ENCODE results near the gene TAOK1.

Gene TAOK1

GRCh38 chr17:29572691-29573557, 182.8 kb downstream of the TAOK1 start:
- peak; percentile 81 for DNase-seq

GRCh38 chr17:29573558-29573869, 183.4 kb downstream of the TAOK1 start:
- peak; percentile 29 for DNase-seq

- DNase-seq: peak; percentile 28
Measured at GRCh38 chr17:29573871-29574731, 183.9 kb downstream of the TAOK1 start.

GRCh38 chr17:29574732-29575510, 184.8 kb downstream of the TAOK1 start:
- DNase-seq: peak; percentile 32

GRCh38 chr17:29575511-29576213, 185.5 kb downstream of the TAOK1 start:
- peak; percentile 29 for DNase-seq

- DNase-seq: peak; percentile 37
Measured at GRCh38 chr17:29576214-29577000, 186.2 kb downstream of the TAOK1 start.

- DNase-seq: no peak
Measured at GRCh38 chr17:29577001-29577370, 186.8 kb downstream of the TAOK1 start.

- DNase-seq: peak; percentile 82
Measured at GRCh38 chr17:29577385-29578211, 187.4 kb downstream of the TAOK1 start.

- DNase-seq: peak; percentile 26
Measured at GRCh38 chr17:29578626-29579485, 188.7 kb downstream of the TAOK1 start.

- peak; percentile 82 for DNase-seq
Measured at GRCh38 chr17:29579866-29580771, 190.0 kb downstream of the TAOK1 start.

- peak; percentile 22 for DNase-seq
Measured at GRCh38 chr17:29581583-29582253, 191.6 kb downstream of the TAOK1 start.

- DNase-seq: no peak
Measured at GRCh38 chr17:29582254-29582765, 192.1 kb downstream of the TAOK1 start.

- DNase-seq: peak; percentile 26
Measured at GRCh38 chr17:29582772-29583171, 192.6 kb downstream of the TAOK1 start.

GRCh38 chr17:29583324-29584248, 193.4 kb downstream of the TAOK1 start:
- peak; percentile 25 for DNase-seq

GRCh38 chr17:29584452-29585079, 194.4 kb downstream of the TAOK1 start:
- peak; percentile 52 for DNase-seq
